SK-N-SH (cell line): ENCODE data around the gene NEK5. TPM values are rescaled to one million over a fixed set of nuclear protein-coding genes. Genes with fewer than 3 reads are reported as not detected.
"Not testable (repeated sequence)": the region's sequence is repeated elsewhere in the genome, so short reads cannot be mapped to it uniquely, and the experiment has no call there.

Experiments used
- CTCF ChIA-PET: fragments of 300-600, 350-600 bp; formaldehyde crosslinking; extraction: SDS; loops from one replicate; lab custom pipeline; 2021; lab: Yijun Ruan, JAX
- POLR2A ChIA-PET: fragments of 350-600 bp; sonication (Branson Sonifier 250); formaldehyde crosslinking; extraction: SDS; loops from one replicate; lab custom pipeline; 2020; ENCODE audit warnings: antibody characterized with exemption, inconsistent platforms; lab: Yijun Ruan, JAX
- DNase-seq: peaks from one replicate; pipeline ENCODE4 v3.0.0; 2012
- H2AFZ ChIP-seq: fragments of 200-600 bp; sonication (generic); 2 replicates; pipeline ENCODE4 v1.8.1; 2016; ENCODE audit warnings: antibody characterized with exemption, mild to moderate bottlenecking, low read depth
- H3F3A ChIP-seq: fragments of 200-600 bp; sonication (generic); replicated peaks from 2 replicates; pipeline ENCODE3; 2016; ENCODE audit warnings: antibody characterized with exemption, mild to moderate bottlenecking; ENCODE audit not compliant: insufficient read depth
- H3K27ac ChIP-seq, 2 experiments: fragments of 200-500 bp in 1 of 2; fragments of 200-600 bp in 1 of 2; sonication (Bioruptor generic) in 1 of 2; sonication (generic), shearing (Covaris generic) in 1 of 2; 2 replicates each; pipeline versions ENCODE4 v1.5.1 to v1.6.1; 2014 to 2016; ENCODE audit warnings: low read depth in 2 of 2, inconsistent platforms in 1 of 2, low read length in 1 of 2, mild to moderate bottlenecking in 1 of 2, mixed read lengths in 1 of 2
- H3K27me3 ChIP-seq: fragments of 200-600 bp; sonication (generic), shearing (Covaris generic); 2 replicates; pipeline ENCODE4 v1.6.1; 2016; ENCODE audit warnings: mixed run types; ENCODE audit not compliant: insufficient read depth
- H3K36me3 ChIP-seq, 2 experiments: fragments of 200-500 bp in 1 of 2; fragments of 200-600 bp in 1 of 2; sonication (Bioruptor generic) in 1 of 2; sonication (generic) in 1 of 2; replicated peaks in 1 of 2; 2 replicates each; pipeline versions ENCODE3 to v1.5.1; 2014 to 2016; ENCODE audit warnings: low read length in 1 of 2, mild to moderate bottlenecking in 1 of 2; ENCODE audit not compliant: insufficient read depth in 2 of 2, control insufficient read depth in 1 of 2
- H3K4me1 ChIP-seq, 2 experiments: fragments of 200-500 bp in 1 of 2; fragments of 200-600 bp in 1 of 2; sonication (Bioruptor generic) in 1 of 2; sonication (generic), shearing (Covaris generic) in 1 of 2; 2 replicates each; pipeline versions ENCODE4 v1.5.1 to v1.6.1; 2014 to 2016; ENCODE audit warnings: low read depth in 1 of 2, low read length in 1 of 2, mixed run types in 1 of 2; ENCODE audit not compliant: insufficient read depth in 2 of 2, control insufficient read depth in 1 of 2
- H3K4me2 ChIP-seq: fragments of 200-600 bp; sonication (generic), shearing (Covaris generic); 2 replicates; pipeline ENCODE4 v1.6.1; 2017; ENCODE audit warnings: mixed run types
- H3K4me3 ChIP-seq, 2 experiments: fragments of 200-500 bp in 1 of 2; fragments of 200-600 bp in 1 of 2; sonication (Bioruptor generic) in 1 of 2; sonication (generic), shearing (Covaris generic) in 1 of 2; 2 replicates each; pipeline versions ENCODE4 v1.5.1 to v1.8.1; 2014 to 2016; ENCODE audit warnings: low read depth in 2 of 2, inconsistent platforms in 1 of 2, low read length in 1 of 2, mild to moderate bottlenecking in 1 of 2, mixed read lengths in 1 of 2, moderate library complexity in 1 of 2
- H3K79me2 ChIP-seq: fragments of 200-600 bp; sonication (generic); 2 replicates; pipeline ENCODE4 v1.8.1; 2017; ENCODE audit warnings: mild to moderate bottlenecking; ENCODE audit not compliant: insufficient read depth
- H3K9ac ChIP-seq: fragments of 200-600 bp; sonication (generic); 2 replicates; pipeline ENCODE4 v1.6.1; 2017; ENCODE audit warnings: mixed run types
- H3K9me2 ChIP-seq: fragments of 200-600 bp; sonication (generic); 2 replicates; pipeline ENCODE4 v1.6.1; 2017; ENCODE audit warnings: mixed run types
- H3K9me3 ChIP-seq: fragments of 200-600 bp; sonication (generic); 2 replicates; pipeline ENCODE4 v1.6.1; 2017; ENCODE audit warnings: mixed run types, mild to moderate bottlenecking, moderate library complexity
- H4K20me1 ChIP-seq: fragments of 200-600 bp; sonication (generic); 2 replicates; pipeline ENCODE4 v1.6.1; 2017; ENCODE audit warnings: mild to moderate bottlenecking, mixed run types; ENCODE audit not compliant: insufficient read depth
- CTCF ChIP-seq: fragments of 200-600 bp; sonication (generic); IDR thresholded peaks from 2 replicates; pipeline ENCODE4 v1.6.1; 2017; ENCODE audit warnings: antibody characterized with exemption, mild to moderate bottlenecking, moderate library complexity
- ELF1 ChIP-seq: IDR thresholded peaks from 2 replicates; pipeline ENCODE4 v1.4.0; 2012
- EP300 ChIP-seq, 2 experiments: IDR thresholded peaks; 2 replicates each; pipeline versions ENCODE4 v1.4.0 to v1.6.1; 2012; ENCODE audit warnings: borderline replicate concordance in 1 of 2, low read depth in 1 of 2, low read length in 1 of 2
- EZH2phosphoT487 ChIP-seq: fragments of 200-600 bp; sonication (generic); IDR thresholded peaks from 2 replicates; pipeline ENCODE4 v1.6.1; 2017; ENCODE audit warnings: low read depth, mixed run types, mild to moderate bottlenecking, antibody characterized with exemption, moderate library complexity, borderline replicate concordance
- GABPA ChIP-seq: IDR thresholded peaks from 2 replicates; pipeline ENCODE4 v1.4.0; 2012; ENCODE audit warnings: low read depth, mild to moderate bottlenecking
- GATA2 ChIP-seq: sonication (generic); formaldehyde crosslinking; IDR thresholded peaks from 2 replicates; pipeline ENCODE4 v1.5.0; 2020; ENCODE audit warnings: mild to moderate bottlenecking, missing genetic modification reagents
- JUND ChIP-seq: IDR thresholded peaks from 2 replicates; pipeline ENCODE4 v1.4.0; 2012
- MAX ChIP-seq: IDR thresholded peaks from 2 replicates; pipeline ENCODE4 v1.4.0; 2012; ENCODE audit warnings: low read depth
- MXI1 ChIP-seq: IDR thresholded peaks from 2 replicates; pipeline ENCODE4 v1.6.1; 2012; ENCODE audit warnings: mild to moderate bottlenecking, low read depth, low read length, improper control_type of control experiment
- NFIC ChIP-seq: IDR thresholded peaks from 2 replicates; pipeline ENCODE4 v1.4.0; 2012; ENCODE audit warnings: borderline replicate concordance
- NRF1 ChIP-seq: IDR thresholded peaks from 2 replicates; pipeline ENCODE4 v1.6.1; 2012; ENCODE audit warnings: low read depth, mild to moderate bottlenecking, low read length
- RCOR1 ChIP-seq: fragments of 150-350 bp; IDR thresholded peaks from 2 replicates; pipeline ENCODE4 v1.6.1; 2017; ENCODE audit warnings: antibody characterized with exemption, low read length
- SIN3A ChIP-seq: IDR thresholded peaks from 2 replicates; pipeline ENCODE4 v1.6.1; 2012; ENCODE audit warnings: low read depth, mild to moderate bottlenecking, low read length, moderate library complexity, borderline replicate concordance
- TAF1 ChIP-seq: IDR thresholded peaks from 2 replicates; pipeline ENCODE4 v1.6.1; 2012; ENCODE audit warnings: low read depth, mild to moderate bottlenecking, low read length, moderate library complexity, borderline replicate concordance
- TCF12 ChIP-seq: IDR thresholded peaks from 2 replicates; pipeline ENCODE4 v1.4.0; 2012
- TEAD4 ChIP-seq: IDR thresholded peaks from 2 replicates; pipeline ENCODE4 v1.4.0; 2012; ENCODE audit warnings: mild to moderate bottlenecking, borderline replicate concordance; ENCODE audit not compliant: insufficient read depth
- USF2 ChIP-seq: fragments of 150-350 bp; IDR thresholded peaks from 2 replicates; pipeline ENCODE4 v1.6.1; 2017; ENCODE audit warnings: antibody characterized with exemption, low read length, low read depth, borderline replicate concordance
- ZBTB33 ChIP-seq: IDR thresholded peaks from 2 replicates; pipeline ENCODE4 v1.4.0; 2012; ENCODE audit warnings: low read depth, borderline replicate concordance
- WGBS: methylation state at CpG from one replicate; pipeline ENCODE4 v1.1.6; 2017; ENCODE audit warnings: low lambda C conversion rate; 5-methylcytosine and 5-hydroxymethylcytosine counted together
- polyA plus RNA-seq, 3 experiments: library from polyadenylated mRNA; depleted of rRNA; stranded (reverse); fragments of >200 nt; gene quantifications; 2 replicates each; pipeline ENCODE4 v1.2.3, GENCODE V29; 2012

Gene NEK5
- polyA plus RNA-seq, 1 of the 3 experiments (the other 2 are of a cell fraction) = 0.07 TPM

GRCh38 chr13:52033039-52033438 is 95.8 kb downstream of the NEK5 start (continued):
- TF ChIP-seq CTCF (no peak), NRF1 (no peak), TCF12 (no peak)

- H3K27ac ChIP-seq, H3K9ac ChIP-seq, H3K9me2 ChIP-seq, H4K20me1 ChIP-seq, H3K4me3 ChIP-seq, H3K4me1 ChIP-seq, H3K27me3 ChIP-seq, H2AFZ ChIP-seq, H3F3A ChIP-seq, POLR2A ChIA-PET, H3K9me3 ChIP-seq, DNase-seq, H3K4me2 ChIP-seq: not testable (repeated sequence)
- Histone ChIP-seq H3K79me2 (peaks cover 13% of the 10 kb centered on the region), H3K36me3 (peaks cover 22 to 32% of the 10 kb centered on the region in 2 experiments)
- CTCF ChIA-PET = interaction anchor here (0.9 kb wide), 1 partner anchor 135 kb away, joined by 3 read pairs; no protein-coding TSS in a partner anchor
- WGBS = 99% methylated on average over 6 of the region's 6 CpGs
These were observed 98.5 kb downstream of the NEK5 start for GRCh38 chr13:52030401-52030800.

GRCh38 chr13:52029569-52029968 is 99.3 kb downstream of the NEK5 start:
- no peaks in the 10 kb centered on the region for H3K27me3 ChIP-seq
- H3K79me2 ChIP-seq = peaks cover 13% of the 10 kb centered on the region
- no peaks in the 10 kb centered on the region for H3F3A ChIP-seq
- no peak overlapping the region for H3K4me3 ChIP-seq
- no peaks in the 10 kb centered on the region for H3K9me3 ChIP-seq
- H3K27ac ChIP-seq = no peak overlapping the region
- H3K4me2 ChIP-seq = no peak overlapping the region
- WGBS = 98% methylated on average over 4 of the region's 4 CpGs
- no peak overlapping the region for H3K9ac ChIP-seq
- POLR2A ChIA-PET = no interaction called here
- no peaks in the 10 kb centered on the region for H4K20me1 ChIP-seq
- CTCF ChIA-PET = interaction anchor here (0.9 kb wide), 1 partner anchor 134 kb away, joined by 3 read pairs; no protein-coding TSS in a partner anchor
- no peak overlapping the region for H2AFZ ChIP-seq
- no peak for DNase-seq
- H3K9me2 ChIP-seq = no peaks in the 10 kb centered on the region
- no peaks in the 10 kb centered on the region for H3K4me1 ChIP-seq
- peaks cover 30 to 40% of the 10 kb centered on the region in 2 experiments for H3K36me3 ChIP-seq
- TF ChIP-seq NRF1 = no peak
- no peak for TF ChIP-seq EZH2phosphoT487
- no peak for TF ChIP-seq ZBTB33
- no peak for TF ChIP-seq ELF1
- TF ChIP-seq JUND = no peak
- no peak for TF ChIP-seq MAX
- TF ChIP-seq SIN3A = no peak
- no peak for TF ChIP-seq NFIC
- no peak for TF ChIP-seq TEAD4
- no peak for TF ChIP-seq TAF1
- TF ChIP-seq CTCF = no peak
- TF ChIP-seq RCOR1 = no peak
- TF ChIP-seq EP300 (IDR thresholded peaks at IDR 0.05; ENCODE audit: borderline replicate concordance in 1 of 2, low read depth in 1 of 2, low read length in 1 of 2) = no peak
- TF ChIP-seq MXI1 = no peak
- no peak for TF ChIP-seq GATA2
- no peak for TF ChIP-seq GABPA
- TF ChIP-seq TCF12 = no peak
- TF ChIP-seq USF2 = no peak
